K562 (cell line): ENCODE data around the gene ZC3H8. TPM values are rescaled to one million over a fixed set of nuclear protein-coding genes. Genes with fewer than 3 reads are reported as not detected.

ENCODE experiments used
- ATAC-seq: fragments of 200-7000 bp; cut with Tn5 transposase; 3 replicates; pipeline ENCODE4 v1.9.1; 2020; ENCODE audit warnings: moderate library complexity
- Bru-seq: library from RNA; stranded (reverse); fragments of 400-500 nt; gene quantifications from one replicate; lab custom pipeline; 2021; lab: Mats Ljungman, UMichigan
- BruChase-seq, 2 experiments: library from RNA; stranded (reverse); fragments of 400-500 nt; gene quantifications; one replicate each; lab custom pipeline; 2021; lab: Mats Ljungman, UMichigan
- BruUV-seq: library from RNA; stranded (reverse); fragments of 400-500 nt; replicated peaks from 2 replicates; lab custom pipeline; 2021; lab: Mats Ljungman, UMichigan
- CTCF ChIA-PET: fragments of 300-600 bp; formaldehyde crosslinking; extraction: SDS; loops from one replicate; lab custom pipeline; 2021; ENCODE audit warnings: low intra/inter-chr PET ratio; lab: Yijun Ruan, JAX
- POLR2A ChIA-PET: fragments of 300-600, 350-650 bp; sonication (Branson Sonifier 250); formaldehyde crosslinking; extraction: SDS; loops from one replicate; lab custom pipeline; 2021; ENCODE audit warnings: antibody characterized with exemption, inconsistent platforms; lab: Yijun Ruan, JAX
- DNase-seq, 4 experiments: peaks; one replicate each; pipeline versions ENCODE4 v3.0.0 to v3.0.0-alpha.2; 2011 to 2018; ENCODE audit warnings: low spot score in 3 of 4, mixed read lengths in 3 of 4; ENCODE audit errors: extremely low read depth in 1 of 4
- FAIRE-seq: peaks from 2 replicates; lab custom pipeline; 2011; peaks lifted over from hg19 to GRCh38; lab: Jason Lieb, UNC
- H2AFZ ChIP-seq: 2 replicates; pipeline ENCODE4 v1.6.0; 2011; ENCODE audit warnings: low read depth, low read length, control low read depth, inconsistent platforms
- H3K27ac ChIP-seq: fragments of 200-600 bp; 3 replicates; pipeline ENCODE4 v1.8.0; 2011; ENCODE audit warnings: low read depth, mild to moderate bottlenecking, control low read depth, inconsistent platforms, low read length, moderate library complexity, mixed read lengths; ENCODE audit errors: extremely low read depth
- H3K27me3 ChIP-seq, 2 experiments: fragments of 300-600 bp in 1 of 2; 2 replicates in 1 of 2; 3 replicates in 1 of 2; pipeline versions ENCODE4 v1.6.0 to v1.8.0; 2011; ENCODE audit warnings: inconsistent platforms in 2 of 2, low read length in 2 of 2, mild to moderate bottlenecking in 1 of 2, mixed read lengths in 1 of 2, moderate library complexity in 1 of 2; ENCODE audit not compliant: control insufficient read depth in 2 of 2, insufficient read depth in 2 of 2
- H3K36me3 ChIP-seq: fragments of 300-600 bp; 3 replicates; pipeline ENCODE4 v1.8.0; 2011; ENCODE audit warnings: mild to moderate bottlenecking, low read length, inconsistent platforms; ENCODE audit not compliant: control insufficient read depth, insufficient read depth
- H3K4me1 ChIP-seq, 2 experiments: fragments of 200-600 bp in 1 of 2; replicated peaks in 1 of 2; 2 replicates in 1 of 2; 3 replicates in 1 of 2; pipeline versions ENCODE4 v1.5.1 to v1.8.0; 2011; ENCODE audit warnings: inconsistent platforms in 2 of 2, low read length in 2 of 2, mild to moderate bottlenecking in 1 of 2, mixed read lengths in 1 of 2, moderate library complexity in 1 of 2; ENCODE audit not compliant: control insufficient read depth in 2 of 2, insufficient read depth in 2 of 2
- H3K4me2 ChIP-seq: 2 replicates; pipeline ENCODE4 v1.6.1; 2011; ENCODE audit warnings: low read length, control low read depth, inconsistent platforms, mixed read lengths; ENCODE audit not compliant: insufficient read depth
- H3K4me3 ChIP-seq: fragments of 200-600 bp; sonication (generic), shearing (Covaris generic); 2 replicates; pipeline ENCODE4 v1.5.1; 2016; ENCODE audit warnings: control low read depth, inconsistent platforms
- H3K79me2 ChIP-seq: fragments of 200-600 bp; 3 replicates; pipeline ENCODE4 v1.8.0; 2011; ENCODE audit warnings: low read length, inconsistent platforms; ENCODE audit not compliant: control insufficient read depth, insufficient read depth
- H3K9ac ChIP-seq, 2 experiments: 2 replicates each; pipeline versions ENCODE4 v1.6.0 to v1.6.1; 2011; ENCODE audit warnings: low read depth in 2 of 2, low read length in 2 of 2, control low read depth in 1 of 2, inconsistent platforms in 1 of 2, mild to moderate bottlenecking in 1 of 2, mixed read lengths in 1 of 2; ENCODE audit not compliant: insufficient read depth in 1 of 2
- H3K9me1 ChIP-seq: one replicate; pipeline ENCODE4 v1.6.0; 2011; ENCODE audit warnings: inconsistent platforms, mild to moderate bottlenecking, low read length, moderate library complexity; ENCODE audit not compliant: control insufficient read depth, insufficient read depth
- H3K9me3 ChIP-seq: replicated peaks from 2 replicates; pipeline ENCODE4 v1.5.1; 2011; ENCODE audit warnings: low read depth, low read length, inconsistent platforms; ENCODE audit not compliant: control insufficient read depth, insufficient read depth
- H4K20me1 ChIP-seq: replicated peaks from 2 replicates; pipeline ENCODE4 v1.6.1; 2011; ENCODE audit warnings: low read length, inconsistent platforms, mixed read lengths; ENCODE audit not compliant: control insufficient read depth, insufficient read depth
- DIDO1 ChIP-seq: fragments of 450-650 bp; IDR thresholded peaks from 2 replicates; pipeline ENCODE4 v1.6.1; 2016; ENCODE audit warnings: low read depth, missing biosample characterization, missing genetic modification characterization
- FIP1L1 ChIP-seq: fragments of 200-400 bp; formaldehyde crosslinking; IDR thresholded peaks from 2 replicates; pipeline ENCODE4 v1.6.1; 2018; ENCODE audit warnings: mild to moderate bottlenecking, low read depth, low read length; ENCODE audit not compliant: poor library complexity, severe bottlenecking
- MXD1 ChIP-seq: fragments of 250-450 bp; sonication (Bioruptor Pico); IDR thresholded peaks from 2 replicates; pipeline ENCODE4 v1.8.0; 2021; ENCODE audit warnings: borderline replicate concordance, mild to moderate bottlenecking, moderate library complexity; ENCODE audit not compliant: poor library complexity, severe bottlenecking
- NEUROD1 ChIP-seq: fragments of 150-350 bp; IDR thresholded peaks from 2 replicates; pipeline ENCODE4 v1.6.1; 2014; ENCODE audit warnings: borderline replicate concordance, low read length, low read depth; ENCODE audit not compliant: partially characterized antibody
- NR2C2 ChIP-seq, 2 experiments: fragments of 200-800 bp in 1 of 2; sonication (Bioruptor generic) in 1 of 2; sonication (generic) in 1 of 2; formaldehyde crosslinking in 1 of 2; IDR thresholded peaks; 2 replicates each; pipeline versions ENCODE4 v1.6.1 to v1.8.0; 2016 to 2022; ENCODE audit warnings: mild to moderate bottlenecking in 1 of 2, missing compliant biosample characterization in 1 of 2, missing genetic modification characterization in 1 of 2, missing genetic modification reagents in 1 of 2
- SAFB ChIP-seq: fragments of 200-400 bp; formaldehyde crosslinking; IDR thresholded peaks from 2 replicates; pipeline ENCODE4 v1.6.1; 2017; ENCODE audit warnings: low read depth, low read length, borderline replicate concordance
- TGIF2 ChIP-seq: sonication (generic); formaldehyde crosslinking; IDR thresholded peaks from 2 replicates; pipeline ENCODE4 v1.8.1; 2022; ENCODE audit warnings: mild to moderate bottlenecking, missing genetic modification reagents, moderate library complexity
- ZNF280A ChIP-seq: fragments of 450-650 bp; IDR thresholded peaks from 2 replicates; pipeline ENCODE4 v1.6.1; 2018; ENCODE audit warnings: mild to moderate bottlenecking, low read depth; ENCODE audit not compliant: partially characterized antibody
- ZNF717 ChIP-seq: fragments of 250-450 bp; sonication (Bioruptor Pico); IDR thresholded peaks from 2 replicates; pipeline ENCODE4 v1.5.0; 2021
- ZNF740 ChIP-seq, 3 experiments: fragments of 200-800 bp in 1 of 3; sonication (Bioruptor generic) in 1 of 3; sonication (generic) in 1 of 3; formaldehyde crosslinking in 1 of 3; IDR thresholded peaks; 2 replicates each; pipeline versions ENCODE4 v1.6.1 to v1.8.0; 2016 to 2022; ENCODE audit warnings: mild to moderate bottlenecking in 2 of 3, missing compliant biosample characterization in 2 of 3, missing genetic modification characterization in 2 of 3, missing genetic modification reagents in 1 of 3
- WGBS: fragments of 100-300 bp; shearing (Covaris generic); methylation state at CpG from one replicate; pipeline ENCODE4 v1.1.6; 2016; ENCODE audit warnings: low coverage, mixed read lengths; ENCODE audit not compliant: insufficient coverage; ENCODE audit errors: missing lambda C conversion rate; 5-methylcytosine and 5-hydroxymethylcytosine counted together
- in situ Hi-C: fragments of 300-500 bp; cut with MboI; formaldehyde crosslinking; loops from 4 replicates; pipeline ENCODE4 v1.15.0; 2018; ENCODE audit warnings: inconsistent platforms, mixed read lengths
- intact Hi-C: fragments of 100-400 bp; cut with micrococcal nuclease; formaldehyde crosslinking; loops from 2 replicates; pipeline ENCODE4 v1.14.2; 2022
- long read RNA-seq, 3 experiments: library from polyadenylated mRNA in 2 of 3; library from RNA in 1 of 3; unstranded in 2 of 3; stranded (forward) in 1 of 3; transcript quantifications; one replicate each; pipeline ENCODE4 v2.0.0, GENCODE V29; 2019 to 2022
- polyA minus RNA-seq, 3 experiments: library from RNA; depleted of rRNA, polyadenylated mRNA; stranded (reverse); fragments of >200 nt; gene quantifications; 2 replicates each; pipeline ENCODE4 v1.2.3, GENCODE V29; 2011
- polyA plus RNA-seq, 8 experiments: library from polyadenylated mRNA; depleted of rRNA in 4 of 8; stranded (reverse) in 5 of 8; unstranded in 3 of 8; fragments of >200 nt; fragmentation: Nextera tagmentation in 2 of 8; fragmentation: Illumina TruSeq in 1 of 8; extraction: Ambion mirVana in 2 of 8; extraction: Trizol in 1 of 8; gene quantifications; 2 replicates each; pipeline versions ENCODE4 v1.2.1 to v1.2.3, GENCODE V29; 2011 to 2014; ENCODE audit warnings: inconsistent platforms in 1 of 8, missing spikeins in 1 of 8
- total RNA-seq, 7 experiments: library from RNA; depleted of rRNA in 6 of 7; stranded (reverse); fragments of >200 nt in 6 of 7; fragmentation: Illumina TruSeq in 2 of 7; extraction: Trizol in 2 of 7; gene quantifications; 2 replicates each; pipeline versions ENCODE4 v1.2.1 to v1.2.3, GENCODE V29; 2011 to 2021; ENCODE audit warnings: low replicate concordance in 1 of 7

ZC3H8 gene
- 27.3 and 80.4 TPM in 2 replicates for total RNA-seq (2011; cell fraction: chromatin; rRNA removed; ENCODE audit: low replicate concordance)
- total RNA-seq (2011; cell fraction: nucleolus; rRNA removed) = 10.7 and 10.8 TPM in 2 replicates
- 15.0 and 17.5 TPM in 2 replicates for total RNA-seq (2011; cell fraction: nucleoplasm; rRNA removed)
- 18.6 and 20.3 TPM in 2 replicates for total RNA-seq (2014; rRNA removed)
- total RNA-seq (2014; rRNA removed; fragmentation: Illumina TruSeq; extraction: Trizol) = 40.6 and 41.5 TPM in 2 replicates
- total RNA-seq (2015; rRNA removed; fragmentation: Illumina TruSeq; extraction: Trizol) = 29.6 and 33.3 TPM in 2 replicates
- 17.2 and 17.7 TPM in 2 replicates for total RNA-seq (2021)
- polyA plus RNA-seq (2011; rRNA removed) = 9.8 and 11.6 TPM in 2 replicates
- polyA plus RNA-seq (2011; cell fraction: cytosol; rRNA removed) = 1.1 and 2.7 TPM in 2 replicates
- 8.2 and 8.4 TPM in 2 replicates for polyA plus RNA-seq (2011; cell fraction: nucleus; rRNA removed)
- polyA plus RNA-seq (2012) = 15.0 and 22.0 TPM in 2 replicates
- polyA plus RNA-seq (2014; fragmentation: Illumina TruSeq; extraction: Trizol) = 24.6 and 31.7 TPM in 2 replicates
- polyA plus RNA-seq (2014; fragmentation: Nextera tagmentation; extraction: Ambion mirVana) = 10 to 100 TPM; 26.1 to 27.5 TPM
- polyA plus RNA-seq (2014; rRNA removed) = 25.7 and 31.0 TPM in 2 replicates
- polyA minus RNA-seq (2011; rRNA and poly(A)+ RNA removed) = 9.2 and 14.5 TPM in 2 replicates
- polyA minus RNA-seq (2011; cell fraction: cytosol; rRNA and poly(A)+ RNA removed) = 4.2 and 4.9 TPM in 2 replicates
- 4.6 and 10.4 TPM in 2 replicates for polyA minus RNA-seq (2011; cell fraction: nucleus; rRNA and poly(A)+ RNA removed)
- Bru-seq, nascent RNA = percentile 85 among the genes with signal in this experiment
- BruChase-seq, experiment 1, labeled RNA remaining after a 2-hour chase = percentile 86 among the genes with signal in this experiment
- BruChase-seq, experiment 2, labeled RNA remaining after a 6-hour chase = percentile 82 among the genes with signal in this experiment
- long read RNA-seq, experiment 1, transcript ZC3H8-201 (9 exons, 1,601 nt) = major isoform, 20 of 52 reads
- long read RNA-seq, experiment 1, partial matches to known transcripts = 18 of 52 reads
- long read RNA-seq, experiment 1, other reads (novel, unspliced or antisense) = 14 of 52 reads
- long read RNA-seq, experiment 2, full-length matches to known transcripts = 10 of 16 reads
- long read RNA-seq, experiment 2, partial matches to known transcripts = 1 of 16 reads
- long read RNA-seq, experiment 2, other reads (novel, unspliced or antisense) = 5 of 16 reads
- long read RNA-seq, experiment 3, partial matches to known transcripts = 8 of 17 reads
- long read RNA-seq, experiment 3, other reads (novel, unspliced or antisense) = 6 of 17 reads

- H3K4me1 ChIP-seq = peaks cover 24 to 38% of the 10 kb centered on the region in 2 experiments
- H3K9me1 ChIP-seq = no peaks in the 10 kb centered on the region
- ATAC-seq (peak; percentile 96), FAIRE-seq (peak; percentile 82), DNase-seq (peak; percentile 96 to 100 (median 100))
- H3K9ac ChIP-seq = peak within 1 kb of the TSS; percentile 81 to 94
- H4K20me1 ChIP-seq = 0 out of 2 replicates have a peak, but pooled peaks cover 3% of the 10 kb centered on the region
- intact Hi-C loops (loop anchor here (5.0 kb wide), 4 partner anchors 132 to 357 kb away; partner anchors contain the start of genes MERTK and TTL), in situ Hi-C loops (loop anchor here (25.0 kb wide), 1 partner anchor 233 kb away; the partner anchor contains the start of gene TTL)
- peak within 1 kb of the TSS; percentile 85 for H3K4me2 ChIP-seq
- 1% methylated on average over 59 of the region's 68 CpGs for WGBS
- POLR2A ChIA-PET = interaction anchor here (0.6 to 3.8 kb wide), 6 partner anchors 11 to 315 kb away, joined by 3 to 18 read pairs (median 4); no protein-coding TSS in a partner anchor
- peak within 1 kb of the TSS; percentile 64 for H3K4me3 ChIP-seq
- H3K27ac ChIP-seq = peak within 1 kb of the TSS; percentile 87
- CTCF ChIA-PET = no interaction called here
- H3K36me3 ChIP-seq = peaks cover 18% of the 10 kb centered on the region
- H3K9me3 ChIP-seq = no peaks in the 10 kb centered on the region
- peak within 1 kb of the TSS; percentile 94 for H2AFZ ChIP-seq
- H3K27me3 ChIP-seq = no peaks in the 10 kb centered on the region
- TSS peak; percentile 66 for BruUV-seq
- peaks cover 44% of the 10 kb centered on the region for H3K79me2 ChIP-seq
- TF ChIP-seq TGIF2 = peak; percentile 92
- peak; percentile 55 for TF ChIP-seq FIP1L1
- peak; percentile 86 for TF ChIP-seq SAFB
- TF ChIP-seq ZNF280A = no peak
- peak; percentile 80 for TF ChIP-seq NR2C2 (CRISPR knock-in tag; IDR thresholded peaks at IDR 0.05)
- peak; percentile 90 for TF ChIP-seq NR2C2 (tag; IDR thresholded peaks at IDR 0.05)
- 0 out of 2 replicates have a peak, but pooled peaks have one; percentile 45 for TF ChIP-seq ZNF740 (CRISPR knock-in tag; IDR thresholded peaks at IDR 0.05)
- TF ChIP-seq ZNF740 (tag; IDR thresholded peaks at IDR 0.05) = no peak
- no peak for TF ChIP-seq ZNF717 (CRISPR knock-in tag)
- no peak for TF ChIP-seq DIDO1 (tag)
- peak; percentile 46 for TF ChIP-seq NEUROD1
- peak; percentile 75 for TF ChIP-seq MXD1 (CRISPR knock-in tag)
Observed at GRCh38 chr2:112254466-112255240, at the start of gene ZC3H8. Gene ZC3H8 (minus strand): TSS chr2:112255042. CDS start chr2:112254981, 61 bp downstream.
